Dendritic cell treated with granulocyte-macrophage colony-stimulating factor and Interleukin-4, amounts not matched to agents 40 ng/mL and 50 ng/mL, for 4 days (primary cell): ENCODE measurements around the gene SYT17.

Experiments
- H3K27ac Mint-ChIP-seq: one replicate; pipeline ENCODE4 v1.8.0; 2022; ENCODE audit warnings: mild to moderate bottlenecking, mixed read lengths
- H3K27me3 Mint-ChIP-seq: one replicate; pipeline ENCODE4 v1.8.0; 2022; ENCODE audit warnings: mild to moderate bottlenecking, mixed read lengths
- H3K36me3 Mint-ChIP-seq: one replicate; pipeline ENCODE4 v1.8.0; 2022; ENCODE audit warnings: low read depth, mixed read lengths
- H3K4me1 Mint-ChIP-seq: one replicate; pipeline ENCODE4 v1.8.0; 2022; ENCODE audit warnings: low read depth, mixed read lengths
- H3K4me3 Mint-ChIP-seq: one replicate; pipeline ENCODE4 v1.8.0; 2022; ENCODE audit warnings: mild to moderate bottlenecking, moderate library complexity, mixed read lengths
- H3K9me3 Mint-ChIP-seq: one replicate; pipeline ENCODE4 v1.8.0; 2022; ENCODE audit warnings: mixed read lengths
- intact Hi-C: fragments of 100-400 bp; cut with micrococcal nuclease; formaldehyde crosslinking; loops from one replicate; pipeline ENCODE4 v1.15.0; 2022

SYT17 gene

GRCh38 chr16:19188406-19188805, 20.4 kb downstream of the SYT17 start:
- Mint-ChIP-seq H3K27me3 (no peaks in the 10 kb centered on the region), H3K27ac (no peak overlapping the region), H3K4me1 (peaks cover 58% of the 10 kb centered on the region), H3K4me3 (no peak overlapping the region), H3K36me3 (peaks cover 97% of the 10 kb centered on the region), H3K9me3 (peaks cover 6% of the 10 kb centered on the region)
- intact Hi-C loops = no loop called here

GRCh38 chr16:19192865-19193264, 24.8 kb downstream of the SYT17 start:
- Mint-ChIP-seq H3K4me1 (peaks cover 45% of the 10 kb centered on the region), H3K27me3 (no peaks in the 10 kb centered on the region), H3K4me3 (no peak overlapping the region), H3K36me3 (peaks cover 97% of the 10 kb centered on the region), H3K9me3 (peaks cover 6% of the 10 kb centered on the region), H3K27ac (peak overlapping the region; percentile 37)
- intact Hi-C loops = no loop called here

DNA sequence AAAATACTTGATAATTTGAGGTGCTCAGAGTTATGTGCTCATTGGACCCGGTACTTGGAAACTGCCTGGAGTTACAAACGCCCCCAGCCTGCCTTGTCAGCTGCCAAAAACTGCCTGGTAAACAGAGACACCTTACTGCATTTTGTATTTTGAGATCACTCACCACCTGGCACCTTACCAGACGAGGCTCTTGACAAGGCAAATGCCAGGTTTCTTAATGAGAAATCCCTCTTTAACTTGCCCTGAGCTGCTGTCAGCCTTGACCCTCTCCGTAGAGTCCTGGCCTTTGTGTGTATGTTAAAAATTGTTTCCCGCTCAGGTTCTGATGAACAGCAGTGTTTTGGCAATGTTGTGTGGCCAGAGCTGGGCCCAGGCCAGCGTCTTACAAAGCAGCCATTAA, 28.8 kb downstream of the SYT17 start:
- intact Hi-C loops = no loop called here
- no peak overlapping the region for H3K4me3 Mint-ChIP-seq
- no peaks in the 10 kb centered on the region for H3K27me3 Mint-ChIP-seq
- H3K4me1 Mint-ChIP-seq = peaks cover 15% of the 10 kb centered on the region
- H3K27ac Mint-ChIP-seq = no peak overlapping the region
- peaks cover 95% of the 10 kb centered on the region for H3K36me3 Mint-ChIP-seq
- H3K9me3 Mint-ChIP-seq = peaks cover 28% of the 10 kb centered on the region

DNA sequence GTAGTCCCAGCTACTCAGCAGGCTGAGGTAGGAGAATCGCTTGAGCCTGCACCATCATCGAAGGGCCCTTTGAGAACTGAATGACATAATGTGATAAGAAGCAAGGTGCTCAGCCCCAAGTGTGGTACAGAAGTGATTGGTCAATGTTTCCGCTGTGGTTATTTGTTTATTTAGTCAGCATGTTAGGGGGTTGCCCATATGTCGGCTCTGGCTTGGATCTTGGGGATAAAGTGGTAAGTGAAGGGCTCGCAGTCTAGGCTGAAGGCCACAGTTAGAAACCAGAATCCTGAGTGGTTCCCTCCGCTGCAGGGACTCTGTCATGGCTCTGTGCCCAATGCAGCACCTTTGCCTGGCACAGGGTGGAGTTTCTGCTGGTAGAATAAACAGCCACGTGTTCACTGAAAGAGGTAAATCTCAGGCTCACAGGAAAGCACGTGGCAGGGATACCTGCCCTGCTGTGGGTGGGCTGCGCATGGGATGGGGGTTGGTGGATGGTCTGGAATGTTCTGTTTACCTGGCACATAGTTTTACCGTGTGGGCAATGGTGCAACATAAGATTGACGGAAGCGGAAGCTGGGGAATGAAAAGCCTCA, 35.4 kb downstream of the SYT17 start:
- intact Hi-C loops = no loop called here
- Mint-ChIP-seq H3K4me3 (no peak overlapping the region), H3K27ac (no peak overlapping the region), H3K9me3 (peaks cover 37% of the 10 kb centered on the region), H3K36me3 (peaks cover 92% of the 10 kb centered on the region), H3K27me3 (no peaks in the 10 kb centered on the region), H3K4me1 (peaks cover 42% of the 10 kb centered on the region)

- Mint-ChIP-seq H3K9me3 (peaks cover 27% of the 10 kb centered on the region), H3K4me3 (peak overlapping the region; percentile 33), H3K4me1 (peaks cover 67% of the 10 kb centered on the region), H3K36me3 (peaks cover 75% of the 10 kb centered on the region), H3K27me3 (no peaks in the 10 kb centered on the region), H3K27ac (peak overlapping the region; percentile 76)
- intact Hi-C loops = no loop called here
Observed at GRCh38 chr16:19210280-19210924, 42.4 kb downstream of the SYT17 start.

GRCh38 chr16:19210968-19211367, 42.9 kb downstream of the SYT17 start:
- Mint-ChIP-seq H3K4me1 (peaks cover 63% of the 10 kb centered on the region), H3K27ac (peak overlapping the region; percentile 76), H3K4me3 (peak overlapping the region; percentile 33), H3K9me3 (peaks cover 27% of the 10 kb centered on the region), H3K36me3 (peaks cover 75% of the 10 kb centered on the region), H3K27me3 (no peaks in the 10 kb centered on the region)
- intact Hi-C loops = no loop called here

DNA sequence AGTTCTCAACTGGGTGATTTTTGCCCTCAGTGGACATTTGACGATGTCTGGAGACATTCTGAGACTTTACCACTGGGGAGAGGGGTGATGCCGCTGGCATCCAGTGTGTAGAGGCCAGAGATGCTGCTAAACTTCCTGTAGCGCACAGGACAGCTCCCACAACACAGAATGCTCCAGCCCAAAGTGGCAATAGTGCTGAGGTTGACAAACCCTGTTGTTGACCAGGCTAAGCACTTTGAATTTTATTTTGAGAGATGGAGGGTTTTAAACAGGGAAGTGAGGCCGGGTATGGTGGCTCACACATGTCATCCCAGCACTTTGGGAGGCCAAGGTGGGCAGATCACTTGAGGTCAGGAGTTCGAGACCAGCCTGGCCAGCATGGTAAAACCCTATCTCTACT, 44.0 kb downstream of the SYT17 start:
- Mint-ChIP-seq H3K27me3 (peaks cover 2% of the 10 kb centered on the region), H3K27ac (peak overlapping the region; percentile 68), H3K4me1 (peaks cover 52% of the 10 kb centered on the region), H3K36me3 (peaks cover 75% of the 10 kb centered on the region), H3K9me3 (peaks cover 27% of the 10 kb centered on the region), H3K4me3 (no peak overlapping the region)
- intact Hi-C loops = no loop called here

DNA sequence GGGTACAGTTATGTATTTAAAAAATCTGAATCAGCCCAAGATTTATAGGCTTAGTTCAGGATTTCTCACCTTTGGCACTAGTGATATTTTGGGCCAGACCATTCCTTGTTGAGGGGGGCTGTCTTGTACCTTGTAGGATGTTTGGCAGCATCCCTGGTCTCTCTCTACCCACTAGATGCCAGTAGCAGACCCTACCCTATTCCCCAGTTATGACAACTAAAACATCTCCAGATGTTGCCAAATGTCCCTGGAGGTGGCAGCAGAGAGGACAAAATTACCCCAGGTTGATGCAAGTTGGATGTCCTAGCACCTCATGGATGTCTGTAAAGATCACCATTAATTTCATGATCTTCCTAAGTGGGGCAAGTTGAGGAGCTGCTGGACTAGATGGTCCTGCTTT, 45.8 kb downstream of the SYT17 start:
- Mint-ChIP-seq H3K27ac (no peak overlapping the region), H3K27me3 (peaks cover 5% of the 10 kb centered on the region), H3K4me3 (no peak overlapping the region), H3K4me1 (peaks cover 51% of the 10 kb centered on the region), H3K36me3 (peaks cover 79% of the 10 kb centered on the region), H3K9me3 (peaks cover 18% of the 10 kb centered on the region)
- intact Hi-C loops = no loop called here

DNA sequence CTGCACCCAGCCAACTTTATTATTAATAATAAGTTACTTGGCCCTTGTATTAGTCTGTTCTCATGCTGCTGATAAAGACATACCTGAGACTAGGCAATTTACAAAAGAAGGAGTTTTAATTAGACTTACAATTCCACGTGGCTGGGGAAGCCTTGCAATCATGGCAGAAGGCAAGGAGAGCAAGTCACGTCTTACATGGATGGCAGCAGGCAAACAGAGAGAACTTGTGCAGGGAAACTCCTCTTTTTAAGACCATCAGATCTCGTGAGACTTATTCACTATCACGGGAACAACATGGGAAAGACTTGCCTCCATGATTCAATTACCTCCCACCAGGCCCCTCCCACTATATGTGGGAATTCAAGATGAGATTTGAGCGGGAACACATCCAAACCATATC, 47.7 kb downstream of the SYT17 start:
- no peak overlapping the region for H3K27ac Mint-ChIP-seq
- no peak overlapping the region for H3K4me3 Mint-ChIP-seq

DNA sequence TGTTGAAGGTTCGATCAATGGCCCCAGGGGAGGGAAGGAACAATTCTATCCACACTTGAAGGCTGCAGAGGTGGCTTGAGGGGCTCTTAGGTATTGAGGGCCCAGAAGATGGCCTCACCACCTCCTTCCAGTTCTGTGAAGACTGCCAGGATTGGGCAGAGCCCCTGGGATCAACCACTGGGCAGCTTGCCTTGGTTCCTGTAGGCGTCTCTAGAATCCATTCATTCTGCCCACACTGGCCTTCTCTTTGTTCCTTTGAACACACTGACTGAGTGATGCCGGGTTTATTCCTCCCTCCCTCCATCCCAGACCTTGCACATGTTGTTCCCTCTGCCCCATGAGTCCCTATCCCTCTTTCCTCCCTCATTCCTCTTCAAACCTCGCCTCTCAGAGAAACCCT, 50.5 kb downstream of the SYT17 start:
- Mint-ChIP-seq H3K4me1 (peaks cover 25% of the 10 kb centered on the region), H3K27ac (no peak overlapping the region), H3K27me3 (peaks cover 8% of the 10 kb centered on the region), H3K9me3 (peaks cover under 1% of the 10 kb centered on the region), H3K36me3 (peaks cover 93% of the 10 kb centered on the region), H3K4me3 (no peak overlapping the region)
- intact Hi-C loops = no loop called here

More for the DNA sequence above, 47.7 kb downstream of the SYT17 start:
- intact Hi-C loops = no loop called here
- peaks cover 18% of the 10 kb centered on the region for H3K9me3 Mint-ChIP-seq
- H3K27me3 Mint-ChIP-seq = peaks cover 8% of the 10 kb centered on the region
- H3K36me3 Mint-ChIP-seq = peaks cover 89% of the 10 kb centered on the region
- H3K4me1 Mint-ChIP-seq = peaks cover 48% of the 10 kb centered on the region

- Mint-ChIP-seq H3K4me1 (peaks cover 32% of the 10 kb centered on the region), H3K27me3 (peaks cover 8% of the 10 kb centered on the region)
- intact Hi-C loops = no loop called here
Observed at GRCh38 chr16:19219836-19220235, 51.8 kb downstream of the SYT17 start.

DNA sequence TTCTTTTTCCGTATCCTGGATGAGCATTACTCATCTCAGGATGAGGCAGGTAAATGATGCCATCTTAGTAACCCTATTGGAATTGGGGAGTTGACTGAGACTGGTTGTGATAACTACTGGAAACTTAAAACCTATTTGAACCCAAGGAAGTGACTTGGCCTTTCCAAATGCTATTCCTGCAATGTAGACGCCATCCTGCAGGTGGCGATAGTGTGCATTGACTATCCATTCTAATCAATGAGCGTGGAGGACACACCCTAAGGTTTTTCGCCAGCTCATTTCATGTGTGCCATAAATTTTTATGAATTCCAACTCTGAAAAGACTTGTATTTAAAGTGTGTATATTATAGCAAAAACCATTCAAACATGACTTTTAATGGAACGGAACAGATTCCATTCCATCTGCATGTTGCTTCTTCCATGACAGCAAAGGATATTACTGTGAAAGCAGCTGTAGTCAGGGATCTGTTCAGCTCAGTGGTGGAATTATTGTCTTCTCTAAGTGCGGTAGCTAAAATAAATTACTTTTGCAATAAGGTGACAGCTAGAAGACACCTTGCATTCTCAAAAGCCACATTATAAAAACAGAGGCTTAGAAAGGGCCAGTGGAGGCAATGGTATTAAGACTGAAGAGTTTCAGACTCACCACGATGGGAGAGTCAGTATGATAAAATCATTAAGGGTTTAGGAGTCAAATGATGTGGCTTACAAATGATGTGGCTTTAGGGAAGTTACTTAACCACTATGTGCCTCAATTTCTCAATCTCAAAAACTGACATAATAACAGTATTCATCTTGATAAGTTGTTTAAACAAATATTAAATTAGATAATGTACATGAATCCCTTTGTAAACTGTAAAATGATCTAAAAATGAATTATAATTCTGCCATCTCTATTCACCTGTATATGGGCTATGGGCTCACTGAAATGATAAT, 55.5 kb downstream of the SYT17 start:
- H3K36me3 Mint-ChIP-seq = peaks cover 98% of the 10 kb centered on the region
- H3K27me3 Mint-ChIP-seq = peaks cover 4% of the 10 kb centered on the region
- peaks cover 12% of the 10 kb centered on the region for H3K9me3 Mint-ChIP-seq
- peaks cover 43% of the 10 kb centered on the region for H3K4me1 Mint-ChIP-seq
- H3K4me3 Mint-ChIP-seq = no peak overlapping the region
- intact Hi-C loops = loop anchor here (1.0 kb wide), 1 partner anchor 152 kb away; no protein-coding TSS in a partner anchor
- no peak overlapping the region for H3K27ac Mint-ChIP-seq

More at GRCh38 chr16:19219836-19220235, 51.8 kb downstream of the SYT17 start:
- Mint-ChIP-seq H3K9me3 (peaks cover 12% of the 10 kb centered on the region), H3K4me3 (no peak overlapping the region), H3K27ac (no peak overlapping the region), H3K36me3 (peaks cover 96% of the 10 kb centered on the region)

DNA sequence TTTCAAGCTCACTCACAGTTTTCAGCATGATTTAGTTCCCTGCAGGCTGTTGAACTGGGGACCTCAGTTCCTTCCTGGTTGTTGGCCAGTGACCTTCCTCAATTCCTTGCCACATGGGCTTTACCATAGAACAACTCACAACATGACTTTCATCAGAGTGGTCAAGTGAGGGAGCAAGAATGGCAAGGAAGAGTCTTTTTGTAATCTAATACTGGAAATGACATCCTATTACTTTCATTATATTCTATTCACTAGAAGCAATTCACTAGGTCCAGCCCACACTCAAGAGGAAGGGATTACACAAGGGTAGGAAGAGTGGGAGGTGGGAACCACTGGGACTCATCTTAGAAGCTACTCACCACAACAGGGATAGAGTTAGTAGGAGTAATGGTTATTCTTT, 57.6 kb downstream of the SYT17 start:
- Mint-ChIP-seq H3K9me3 (peaks cover 12% of the 10 kb centered on the region), H3K27me3 (peaks cover 2% of the 10 kb centered on the region)
- intact Hi-C loops = no loop called here

GRCh38 chr16:19227643-19228042, 59.6 kb downstream of the SYT17 start:
- Mint-ChIP-seq H3K27ac (peak overlapping the region; percentile 33), H3K9me3 (peaks cover 12% of the 10 kb centered on the region), H3K4me1 (peaks cover 28% of the 10 kb centered on the region), H3K4me3 (no peak overlapping the region), H3K36me3 (peaks cover 93% of the 10 kb centered on the region), H3K27me3 (peaks cover 5% of the 10 kb centered on the region)
- intact Hi-C loops = no loop called here

More for the DNA sequence above, 57.6 kb downstream of the SYT17 start:
- H3K4me3 Mint-ChIP-seq = no peak overlapping the region
- no peak overlapping the region for H3K27ac Mint-ChIP-seq
- peaks cover 29% of the 10 kb centered on the region for H3K4me1 Mint-ChIP-seq
- peaks cover 100% of the 10 kb centered on the region for H3K36me3 Mint-ChIP-seq
